AG08395 (cell line): ENCODE measurements around the gene C16orf90.
A peak's percentile ranks its signal among the peaks of the same experiment; 100 is the strongest.
"Not testable (repeated sequence)": the region's sequence is repeated elsewhere in the genome, so short reads cannot be mapped to it uniquely, and the experiment has no call there.

Experiments used
- DNase-seq: peaks from one replicate; pipeline ENCODE4 v3.0.0; 2012; ENCODE audit warnings: mixed read lengths, low spot score

C16orf90 gene

DNA sequence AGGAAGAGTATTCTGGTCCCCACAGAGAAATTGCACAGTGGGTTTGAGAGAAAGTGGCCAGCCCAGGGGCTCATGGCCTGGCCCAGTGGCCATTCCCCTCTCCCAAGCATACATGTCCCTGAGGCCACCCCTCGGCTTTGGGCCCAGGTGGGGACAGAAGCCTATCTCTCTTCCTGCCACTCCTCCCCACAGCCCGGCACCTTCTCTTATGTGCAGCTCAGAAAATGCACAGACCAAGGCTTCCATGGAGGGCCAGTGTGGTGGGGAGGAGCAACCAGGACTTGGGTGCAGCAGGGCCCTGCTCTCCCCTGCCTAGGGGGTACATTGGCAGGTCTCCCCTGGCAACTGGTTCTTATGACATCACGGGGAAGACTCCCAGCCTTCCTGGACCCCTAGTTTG, at the start of gene C16orf90:
TSS of gene C16orf90 (minus strand) at position 314 of the 400 bp plus-strand sequence. CDS start at position 246, 68 bp downstream.
- DNase-seq = no peak

DNA sequence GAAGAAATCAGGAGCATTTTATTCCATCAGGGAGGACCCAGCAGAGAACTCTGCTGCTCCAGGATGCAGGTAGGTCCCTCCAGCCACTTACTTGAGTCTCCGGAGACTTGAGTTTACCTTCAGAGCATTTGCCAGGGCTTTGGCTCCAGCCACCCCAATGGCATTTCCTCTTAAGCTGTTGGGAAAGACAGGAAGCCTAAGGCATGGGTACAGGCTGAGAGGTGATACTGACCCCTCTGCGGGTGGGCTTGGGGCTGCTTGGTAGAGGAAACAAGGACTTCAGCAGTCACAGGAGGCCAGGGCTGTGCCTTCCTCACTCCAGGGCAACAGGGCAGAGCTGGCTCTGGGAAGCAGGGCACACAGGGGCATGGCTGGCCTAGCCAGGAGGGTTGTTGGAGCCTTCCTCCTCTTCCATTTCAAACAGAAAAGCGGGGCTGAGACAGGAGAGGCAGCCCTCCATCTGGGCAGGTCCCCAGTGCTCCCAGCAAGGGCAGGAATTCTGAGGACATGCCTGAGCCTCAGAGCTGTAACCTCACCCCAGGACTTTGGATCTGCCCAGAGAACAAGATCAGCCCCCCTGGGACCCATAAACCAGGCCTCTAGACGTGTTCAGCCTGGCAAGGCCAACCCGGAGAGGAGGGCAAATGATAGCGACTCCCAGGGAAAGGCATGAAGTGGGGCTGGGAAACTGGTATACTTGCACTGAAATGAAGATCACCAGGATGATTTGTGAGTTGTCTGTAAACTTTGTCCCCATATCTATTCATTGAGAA, 47.5 kb upstream of the C16orf90 start:
- peak; percentile 21 for DNase-seq

DNA sequence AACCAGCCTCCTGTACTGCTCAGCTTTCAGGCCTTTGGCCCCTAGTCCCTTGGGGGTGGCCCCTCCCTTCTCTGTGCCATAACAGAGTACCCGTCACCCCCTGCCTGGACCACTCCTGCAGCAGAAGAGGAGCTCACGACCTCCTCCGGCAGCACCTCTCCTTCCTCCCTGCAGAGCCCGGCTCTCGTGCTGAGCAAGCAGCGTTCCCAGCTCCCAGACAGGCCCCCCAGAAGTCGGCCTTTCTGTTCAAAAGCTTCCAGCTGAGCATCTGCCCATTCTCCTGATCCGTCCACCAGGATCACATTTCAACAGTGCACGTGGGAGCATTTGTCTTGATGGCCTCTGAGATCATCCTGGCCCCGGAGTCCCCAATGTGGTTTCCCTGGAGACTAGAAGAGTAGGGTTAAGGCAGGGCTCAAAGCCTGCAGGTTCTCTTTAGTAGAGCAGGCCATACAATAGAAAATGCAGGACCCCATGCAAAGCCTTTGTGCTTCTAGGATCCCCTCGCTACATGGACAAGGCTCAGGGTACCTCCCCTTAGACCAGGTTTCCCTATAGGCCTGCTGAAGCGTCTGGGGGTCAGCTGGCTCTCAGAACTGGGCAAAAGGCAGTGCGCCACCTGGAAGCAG, 46.4 kb upstream of the C16orf90 start:
- no peak for DNase-seq

DNA sequence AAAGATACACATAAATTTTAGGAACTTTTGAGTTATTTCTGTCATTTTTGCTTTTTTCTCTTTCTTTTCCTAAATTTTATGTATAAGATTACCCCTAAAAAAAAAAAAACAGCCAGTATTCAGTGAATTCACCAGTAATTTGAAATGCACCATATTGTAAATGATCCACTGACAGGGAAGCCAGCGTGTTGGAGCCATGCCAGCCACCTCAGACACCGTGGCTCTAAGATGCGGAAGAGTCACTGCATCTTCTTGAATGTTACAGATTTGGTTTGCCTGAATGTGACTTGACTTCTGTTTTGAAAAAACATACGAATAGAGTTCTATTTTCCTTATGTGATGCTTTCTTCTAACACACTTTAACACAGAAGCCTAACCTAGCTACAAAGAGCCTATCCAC, 42.9 kb upstream of the C16orf90 start:
- DNase-seq = no peak

- peak; percentile 33 for DNase-seq
These were observed 41.6 kb upstream of the C16orf90 start for GRCh38 chr16:3536851-3537250.

DNA sequence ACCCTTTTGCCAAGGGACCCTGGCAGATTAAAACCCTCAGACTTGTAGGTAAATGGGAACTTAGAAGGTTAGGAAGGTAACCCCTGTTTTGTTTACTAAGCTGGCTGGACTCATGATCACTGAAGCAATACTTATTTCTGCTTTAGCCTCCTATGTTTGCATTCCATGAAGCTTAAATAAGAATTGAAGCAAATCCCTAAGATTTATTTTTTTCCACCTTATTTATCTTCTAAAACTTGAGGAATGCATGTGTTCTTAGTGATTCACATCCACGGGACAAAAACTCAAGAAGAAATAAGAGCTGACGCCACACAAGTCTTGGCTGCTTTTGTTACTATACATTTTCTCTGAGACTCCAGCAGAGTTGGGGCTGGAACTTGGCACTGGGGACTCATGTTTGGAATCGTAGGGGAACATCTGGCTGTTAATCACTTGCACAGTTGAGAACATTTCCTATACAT, 41.0 kb upstream of the C16orf90 start:
- DNase-seq = peak; percentile 44

- DNase-seq = no peak
These were observed 38.8 kb upstream of the C16orf90 start for GRCh38 chr16:3534126-3534525.

- no peak for DNase-seq
These were observed 37.5 kb upstream of the C16orf90 start for GRCh38 chr16:3532741-3533140.

DNA sequence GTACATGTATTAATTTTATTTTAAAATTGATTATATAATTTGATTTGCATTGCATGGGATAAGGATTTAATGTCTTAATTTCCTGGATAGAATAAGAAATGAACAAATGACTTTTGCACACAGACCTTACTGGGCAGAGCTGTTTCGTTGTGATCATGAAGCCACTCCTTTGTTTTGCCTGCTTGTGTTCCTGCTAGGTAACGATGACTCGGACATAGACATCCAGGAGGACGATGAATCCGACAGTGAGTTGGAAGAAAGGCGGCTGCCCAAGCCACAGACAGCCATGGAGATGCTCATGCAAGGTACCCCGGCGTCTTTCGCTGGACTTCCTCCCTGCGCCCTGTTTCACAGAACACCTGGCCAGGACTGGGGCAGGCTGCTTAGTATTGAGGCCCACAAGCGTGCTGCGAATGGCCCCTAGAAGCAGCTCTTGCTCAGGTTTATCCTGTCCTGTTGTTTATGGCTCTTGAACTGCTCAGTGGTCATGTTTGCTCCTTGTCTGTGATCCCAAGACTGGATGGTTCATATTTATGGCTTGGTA, 35.2 kb upstream of the C16orf90 start:
- no peak for DNase-seq

DNA sequence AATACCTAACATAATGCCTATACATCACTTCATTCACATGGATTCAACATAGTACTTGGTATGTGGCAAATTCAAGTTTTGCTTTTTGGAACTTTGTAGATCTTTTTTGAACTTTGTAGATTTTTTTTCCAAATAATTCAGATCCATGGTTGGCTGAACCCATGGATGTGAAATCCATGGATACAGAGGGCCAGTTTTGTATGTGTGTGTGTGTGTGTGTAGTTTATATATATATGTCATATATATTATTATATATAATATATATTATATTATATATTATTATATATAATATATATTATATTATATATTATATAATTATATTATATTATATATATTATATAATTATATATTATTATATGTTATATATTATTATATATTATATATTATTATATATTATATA, 33.9 kb upstream of the C16orf90 start:
- no peak for DNase-seq

- DNase-seq = no peak
These were observed 33.1 kb upstream of the C16orf90 start for GRCh38 chr16:3528406-3528805.

DNA sequence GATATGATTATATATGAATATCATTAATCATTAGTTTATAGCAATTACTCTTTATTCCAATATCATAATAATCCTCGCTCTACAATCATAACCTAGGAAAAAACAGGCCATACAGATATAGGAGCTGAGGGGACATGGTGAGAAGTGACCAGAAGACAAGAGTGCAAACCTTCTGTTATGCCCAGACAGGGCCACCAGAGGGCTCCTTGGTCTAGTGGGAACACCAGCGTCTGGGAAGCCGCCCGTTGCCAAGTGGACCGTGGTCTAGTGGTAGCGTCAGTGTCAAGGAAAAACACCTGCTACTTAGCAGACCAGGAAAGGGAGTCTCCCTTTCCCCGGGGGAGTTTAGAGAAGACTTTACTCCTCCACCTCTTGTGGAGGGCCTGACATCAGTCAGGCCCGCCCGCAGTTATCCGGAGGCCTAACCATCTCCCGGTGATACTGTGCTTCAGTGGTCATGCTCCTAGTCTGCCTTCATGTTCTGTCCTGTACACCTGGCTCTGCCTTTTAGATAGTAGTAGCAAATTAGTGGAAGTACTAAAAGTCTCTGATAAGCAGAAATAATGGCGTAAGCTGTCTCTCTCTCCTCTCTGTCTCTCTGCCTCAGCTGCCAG, 32.0 kb upstream of the C16orf90 start:
- not testable (repeated sequence) for DNase-seq

GRCh38 chr16:3525951-3526350, 30.7 kb upstream of the C16orf90 start:
- DNase-seq = no peak

GRCh38 chr16:3523281-3523680, 28.0 kb upstream of the C16orf90 start:
- DNase-seq = no peak

GRCh38 chr16:3520841-3521240, 25.6 kb upstream of the C16orf90 start:
- no peak for DNase-seq

DNA sequence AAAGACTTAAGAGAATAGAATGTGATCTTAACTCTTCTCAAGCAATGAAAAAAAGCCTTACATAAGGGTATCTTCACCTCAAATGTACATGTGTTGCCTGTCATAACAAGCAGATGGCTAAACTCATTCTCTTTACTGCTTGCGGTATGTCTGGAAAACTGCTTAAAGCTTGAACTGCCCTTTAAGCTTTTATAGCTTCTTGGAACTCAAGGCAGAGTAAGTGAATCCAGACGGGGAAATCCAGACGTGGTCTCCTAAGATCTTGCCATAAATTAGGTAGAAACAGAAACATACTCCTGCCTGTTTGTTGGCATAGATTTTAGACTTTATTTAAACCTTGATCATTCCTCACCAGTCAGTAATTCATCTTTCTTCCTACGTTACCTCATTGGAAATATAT, 25.1 kb upstream of the C16orf90 start:
- peak; percentile 37 for DNase-seq

GRCh38 chr16:3519581-3519980, 24.3 kb upstream of the C16orf90 start:
- peak; percentile 22 for DNase-seq

GRCh38 chr16:3518986-3519348, 23.7 kb upstream of the C16orf90 start:
- DNase-seq = no peak

DNA sequence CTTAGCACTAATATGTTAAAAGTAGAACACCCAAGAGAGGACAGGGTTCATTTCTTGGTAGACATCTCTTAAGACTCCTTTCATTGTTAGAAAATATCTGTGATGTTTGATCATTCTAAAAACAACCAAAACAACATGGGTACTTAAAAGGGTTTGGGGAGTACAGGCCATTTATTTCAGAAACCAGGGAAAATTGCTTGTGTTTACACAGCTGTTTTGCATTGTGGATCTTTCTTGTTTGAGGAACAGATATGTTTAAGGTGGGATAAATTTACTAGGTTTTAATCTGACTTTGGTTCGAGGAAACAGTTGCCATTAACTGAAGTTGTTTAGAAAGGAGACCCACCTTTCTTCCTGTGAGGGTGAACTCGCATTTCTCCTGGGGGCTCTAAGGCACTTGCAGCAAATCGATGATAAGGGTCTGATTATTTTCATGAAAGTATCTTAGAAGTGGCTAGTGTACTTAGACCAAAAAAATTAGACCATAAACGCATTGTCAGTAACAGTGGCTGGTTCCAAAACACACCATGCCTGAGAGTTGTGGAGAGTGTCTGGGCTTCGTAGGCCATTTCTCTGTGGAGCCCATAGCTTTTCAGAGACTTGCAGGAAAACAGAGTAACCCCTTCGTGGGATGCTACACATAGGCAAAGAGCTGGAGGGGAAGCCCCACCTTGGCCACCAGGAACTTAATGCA, 23.1 kb upstream of the C16orf90 start:
- DNase-seq = no peak

- DNase-seq = no peak
These were observed 20.6 kb upstream of the C16orf90 start for GRCh38 chr16:3515897-3516296.

- DNase-seq = peak; percentile 23
These were observed 19.3 kb upstream of the C16orf90 start for GRCh38 chr16:3514621-3515020.

GRCh38 chr16:3513892-3514583, 18.7 kb upstream of the C16orf90 start:
- DNase-seq = no peak
